Brain microvascular endothelial cell (primary cell): ENCODE data around the gene KIF3A.

Experiments
- DNase-seq: peaks from one replicate; pipeline ENCODE4 v3.0.0-alpha.2; 2020
- H3K27ac ChIP-seq: fragments of 250-450 bp; sonication (Bioruptor Pico); 2 replicates; pipeline ENCODE4 v1.5.1; 2020; ENCODE audit warnings: mild to moderate bottlenecking, moderate library complexity
- H3K27me3 ChIP-seq: fragments of 250-450 bp; sonication (Bioruptor Pico); replicated peaks from 2 replicates; pipeline ENCODE4 v1.5.1; 2020; ENCODE audit warnings: mild to moderate bottlenecking
- H3K36me3 ChIP-seq: fragments of 250-450 bp; sonication (Bioruptor Pico); replicated peaks from 2 replicates; pipeline ENCODE4 v1.5.1; 2020; ENCODE audit warnings: mild to moderate bottlenecking
- H3K4me3 ChIP-seq: 2 replicates; pipeline ENCODE4 v1.5.1; 2011; ENCODE audit warnings: low read depth, mild to moderate bottlenecking, control low read depth, low read length, moderate library complexity
- in situ Hi-C: cut with HindIII; loops from 2 replicates; pipeline ENCODE4 v1.10.0; 2017; ENCODE audit warnings: low sequenced_read_pairs, low pct_ligation_motif_present
- TF ChIP-seq, protein P1 (sequence below): IDR thresholded peaks from 2 replicates; pipeline ENCODE4 v1.5.1; 2011; ENCODE audit warnings: low read depth, mild to moderate bottlenecking, moderate library complexity, low read length, control low read depth, inconsistent platforms; ENCODE audit errors: missing control alignments

Gene KIF3A

GRCh38 chr5:132646583-132647266 lies 90.6 kb downstream of the KIF3A start:
- TF ChIP-seq, protein P1, sequence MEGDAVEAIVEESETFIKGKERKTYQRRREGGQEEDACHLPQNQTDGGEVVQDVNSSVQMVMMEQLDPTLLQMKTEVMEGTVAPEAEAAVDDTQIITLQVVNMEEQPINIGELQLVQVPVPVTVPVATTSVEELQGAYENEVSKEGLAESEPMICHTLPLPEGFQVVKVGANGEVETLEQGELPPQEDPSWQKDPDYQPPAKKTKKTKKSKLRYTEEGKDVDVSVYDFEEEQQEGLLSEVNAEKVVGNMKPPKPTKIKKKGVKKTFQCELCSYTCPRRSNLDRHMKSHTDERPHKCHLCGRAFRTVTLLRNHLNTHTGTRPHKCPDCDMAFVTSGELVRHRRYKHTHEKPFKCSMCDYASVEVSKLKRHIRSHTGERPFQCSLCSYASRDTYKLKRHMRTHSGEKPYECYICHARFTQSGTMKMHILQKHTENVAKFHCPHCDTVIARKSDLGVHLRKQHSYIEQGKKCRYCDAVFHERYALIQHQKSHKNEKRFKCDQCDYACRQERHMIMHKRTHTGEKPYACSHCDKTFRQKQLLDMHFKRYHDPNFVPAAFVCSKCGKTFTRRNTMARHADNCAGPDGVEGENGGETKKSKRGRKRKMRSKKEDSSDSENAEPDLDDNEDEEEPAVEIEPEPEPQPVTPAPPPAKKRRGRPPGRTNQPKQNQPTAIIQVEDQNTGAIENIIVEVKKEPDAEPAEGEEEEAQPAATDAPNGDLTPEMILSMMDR, result no peak
- Histone ChIP-seq H3K4me3 (no peak overlapping the region), H3K27ac (no peak overlapping the region), H3K27me3 (no peaks in the 10 kb centered on the region), H3K36me3 (peaks cover 4% of the 10 kb centered on the region)
- no peak for DNase-seq
- in situ Hi-C loops, result no loop called here

GRCh38 chr5:132644177-132644576 lies 93.2 kb downstream of the KIF3A start:
- H3K27ac ChIP-seq, result no peak overlapping the region
- in situ Hi-C loops, result no loop called here
- DNase-seq, result no peak
- no peaks in the 10 kb centered on the region for H3K27me3 ChIP-seq
- TF ChIP-seq, protein P1, result no peak
- no peak overlapping the region for H3K4me3 ChIP-seq
- H3K36me3 ChIP-seq, result peaks cover 12% of the 10 kb centered on the region
